GM18907 (cell line): ENCODE measurements around the gene SYT11.

ENCODE experiments used
- ATAC-seq: cut with Tn5 transposase; IDR thresholded peaks from one replicate; pipeline ENCODE4 v1.9.1; 2021; ENCODE audit warnings: mild to moderate bottlenecking, moderate library complexity; ENCODE audit not compliant: unreplicated experiment

The SYT11 gene

GRCh38 chr1:155933591-155934096 is 74.3 kb downstream of the SYT11 start:
- no peak for ATAC-seq

GRCh38 chr1:155934097-155934935 is 74.9 kb downstream of the SYT11 start, which contains the start of gene KHDC4:
Gene KHDC4, minus strand, starts transcription at chr1:155934413. Its CDS starts 40 bp downstream, at chr1:155934373.
- peak; percentile 91 for ATAC-seq
